Naive thymus-derived CD8-positive, alpha-beta T cell (primary cell): ENCODE data around the gene ZNF565. TPM values are rescaled to one million over a fixed set of nuclear protein-coding genes. Genes with fewer than 3 reads are reported as not detected.
"Not testable (repeated sequence)": the region's sequence is repeated elsewhere in the genome, so short reads cannot be mapped to it uniquely, and the experiment has no call there.

Source experiments
- ATAC-seq, 2 donors: fragments of 150-1000 bp; cut with Tn5 transposase in 1 of 2; sonication (Bioruptor Pico), chemical (Tn5 transposase) in 1 of 2; 1 replicate in 1 of 2; 2 replicates in 1 of 2; pipeline ENCODE4 v1.10.0; 2021; ENCODE audit warnings: mild to moderate bottlenecking in 2 of 2, moderate library complexity in 2 of 2
- POLR2A ChIA-PET: fragments of 350-600 bp; sonication (Branson Sonifier 250); formaldehyde crosslinking; loops from one replicate; lab custom pipeline; 2021; ENCODE audit warnings: antibody characterized with exemption; lab: Charles Lee
- DNase-seq, 10 donors: peaks; one replicate each; pipeline versions ENCODE4 v3.0.0 to v3.0.0-alpha.2; 2020 to 2022
- H3K27ac Mint-ChIP-seq, 10 donors: one replicate each; pipeline ENCODE4 v1.8.0; 2020 to 2022; ENCODE audit warnings: mild to moderate bottlenecking in 10 of 10, mixed read lengths in 10 of 10, moderate library complexity in 4 of 10, inconsistent platforms in 1 of 10
- H3K27me3 Mint-ChIP-seq, 5 donors: one replicate each; pipeline ENCODE4 v1.8.0; 2021 to 2022; ENCODE audit warnings: mixed read lengths in 5 of 5
- H3K36me3 Mint-ChIP-seq, 3 donors: one replicate each; pipeline ENCODE4 v1.8.0; 2020 to 2022; ENCODE audit warnings: mixed read lengths in 3 of 3, mild to moderate bottlenecking in 2 of 3, inconsistent platforms in 1 of 3
- H3K4me1 Mint-ChIP-seq, 4 donors: one replicate each; pipeline ENCODE4 v1.8.0; 2021 to 2022; ENCODE audit warnings: mixed read lengths in 4 of 4
- H3K4me3 Mint-ChIP-seq, 10 donors: one replicate each; pipeline ENCODE4 v1.8.0; 2020 to 2022; ENCODE audit warnings: mild to moderate bottlenecking in 10 of 10, mixed read lengths in 10 of 10, moderate library complexity in 6 of 10, inconsistent platforms in 1 of 10
- H3K9me3 Mint-ChIP-seq, 9 donors: one replicate each; pipeline ENCODE4 v1.8.0; 2020 to 2022; ENCODE audit warnings: mixed read lengths in 9 of 9, mild to moderate bottlenecking in 3 of 9, inconsistent platforms in 1 of 9, moderate library complexity in 1 of 9
- polyA plus RNA-seq, 3 donors: library from polyadenylated mRNA; unstranded; fragments of 300-500 nt; fragmentation: Illumina TruSeq; gene quantifications; one replicate each; pipeline ENCODE4 v1.2.3, GENCODE V29; 2021
- total RNA-seq, 8 experiments: library from RNA in 2 of 8; stranded (reverse) in 2 of 8; gene quantifications; one replicate each; pipeline ENCODE4 v1.2.3 and lab custom pipeline; 2021 to 2026

ZNF565 gene
- total and polyA plus RNA-seq, 5 experiments from 2014 or later, result 1.7 to 9.4 (median 4.8) TPM

GRCh38 chr19:36245210-36246005 lies 30.9 kb upstream of the ZNF565 start:
- peak overlapping the region in 1 of 10 donors; percentile 7 for H3K4me3 Mint-ChIP-seq
- no peak for DNase-seq
- no peak for ATAC-seq
- POLR2A ChIA-PET, result interaction anchor here (0.5 kb wide), 1 partner anchor 664 kb away, joined by 4 read pairs; no protein-coding TSS in a partner anchor
- H3K4me1 Mint-ChIP-seq, result peaks cover 0 to 3% (median 1%) of the 10 kb centered on the region in 4 donors
- H3K9me3 Mint-ChIP-seq, result peaks cover 9 to 92% (median 33%) of the 10 kb centered on the region in 9 donors
- H3K27me3 Mint-ChIP-seq, result peaks cover 0 to 11% (median 7%) of the 10 kb centered on the region in 5 donors
- H3K36me3 Mint-ChIP-seq, result peaks cover 5 to 44% (median 34%) of the 10 kb centered on the region in 3 donors
- H3K27ac Mint-ChIP-seq, result no peak overlapping the region

- POLR2A ChIA-PET, result no interaction called here
- Mint-ChIP-seq H3K36me3 (peaks cover 12 to 50% (median 47%) of the 10 kb centered on the region in 3 donors), H3K27ac (no peak overlapping the region), H3K9me3 (peaks cover 11 to 92% (median 42%) of the 10 kb centered on the region in 9 donors), H3K4me3 (peak overlapping the region in 1 of 10 donors; percentile 29), H3K4me1 (peaks cover 0 to 3% (median 1%) of the 10 kb centered on the region in 4 donors), H3K27me3 (peaks cover 0 to 11% (median 7%) of the 10 kb centered on the region in 5 donors)
- DNase-seq (no peak), ATAC-seq (no peak)
Observed at GRCh38 chr19:36244066-36244465, 29.6 kb upstream of the ZNF565 start.

DNA sequence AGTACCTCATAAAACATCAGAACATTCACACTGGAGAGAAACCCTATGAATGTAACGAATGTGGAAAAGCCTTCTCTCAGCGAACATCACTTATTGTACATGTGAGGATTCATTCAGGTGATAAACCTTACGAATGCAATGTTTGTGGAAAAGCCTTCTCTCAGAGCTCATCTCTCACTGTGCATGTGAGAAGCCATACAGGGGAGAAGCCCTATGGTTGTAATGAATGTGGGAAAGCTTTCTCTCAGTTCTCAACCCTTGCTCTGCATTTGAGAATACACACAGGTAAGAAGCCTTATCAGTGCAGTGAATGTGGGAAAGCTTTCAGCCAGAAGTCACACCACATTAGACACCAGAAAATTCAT lies 22.5 kb upstream of the ZNF565 start:
- no peak overlapping the region for H3K4me3 Mint-ChIP-seq
- peaks cover 11 to 100% (median 54%) of the 10 kb centered on the region in 9 donors for H3K9me3 Mint-ChIP-seq

DNA sequence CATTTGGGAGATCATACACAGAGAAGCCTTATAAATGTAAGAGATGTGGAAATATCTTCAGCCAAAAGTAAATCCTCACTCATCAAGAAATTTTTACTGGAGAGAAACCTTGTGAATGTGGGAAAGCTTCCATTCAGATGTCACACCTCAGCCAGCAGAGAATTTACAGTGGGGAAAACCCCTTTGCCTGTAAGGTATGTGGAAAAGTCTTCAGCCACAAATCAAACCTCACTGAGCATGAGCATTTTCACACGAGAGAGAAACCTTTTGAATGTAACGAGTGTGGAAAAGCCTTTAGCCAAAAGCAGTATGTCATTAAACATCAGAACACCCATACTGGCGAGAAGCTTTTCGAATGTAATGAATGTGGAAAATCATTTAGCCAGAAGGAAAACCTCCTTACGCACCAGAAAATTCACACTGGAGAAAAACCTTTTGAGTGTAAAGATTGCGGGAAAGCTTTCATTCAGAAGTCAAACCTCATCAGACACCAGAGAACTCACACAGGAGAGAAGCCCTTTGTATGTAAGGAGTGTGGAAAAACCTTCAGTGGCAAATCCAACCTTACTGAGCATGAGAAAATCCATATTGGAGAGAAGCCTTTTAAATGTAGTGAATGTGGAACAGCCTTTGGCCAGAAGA lies 22.0 kb upstream of the ZNF565 start:
- POLR2A ChIA-PET, result no interaction called here
- H3K36me3 Mint-ChIP-seq, result peaks cover 55 to 84% (median 76%) of the 10 kb centered on the region in 3 donors
- no peak for DNase-seq
- peaks cover 11 to 99% (median 51%) of the 10 kb centered on the region in 9 donors for H3K9me3 Mint-ChIP-seq
- no peak for ATAC-seq
- H3K27ac Mint-ChIP-seq, result no peak overlapping the region
- no peak overlapping the region for H3K4me3 Mint-ChIP-seq
- H3K4me1 Mint-ChIP-seq, result peaks cover 0 to 1% (median 0%) of the 10 kb centered on the region in 4 donors
- H3K27me3 Mint-ChIP-seq, result no peaks in the 10 kb centered on the region

More for the DNA sequence above, 22.5 kb upstream of the ZNF565 start:
- DNase-seq (no peak), ATAC-seq (no peak)
- POLR2A ChIA-PET, result no interaction called here
- Mint-ChIP-seq H3K27me3 (no peaks in the 10 kb centered on the region), H3K36me3 (peaks cover 58 to 82% (median 71%) of the 10 kb centered on the region in 3 donors), H3K27ac (no peak overlapping the region), H3K4me1 (peaks cover 0 to 1% (median 0%) of the 10 kb centered on the region in 4 donors)

GRCh38 chr19:36233626-36234025 lies 19.2 kb upstream of the ZNF565 start:
- H3K4me1 Mint-ChIP-seq, ATAC-seq, DNase-seq, POLR2A ChIA-PET, H3K27me3 Mint-ChIP-seq, H3K27ac Mint-ChIP-seq: not testable (repeated sequence)
- Mint-ChIP-seq H3K4me3 (peak overlapping the region in 1 of 10 donors; percentile 10), H3K36me3 (peaks cover 53 to 98% (median 97%) of the 10 kb centered on the region in 3 donors), H3K9me3 (peaks cover 10 to 95% (median 55%) of the 10 kb centered on the region in 9 donors)

- peak overlapping the region in 8 of 10 donors; percentile 33 to 88 (median 75) for H3K27ac Mint-ChIP-seq
- H3K27me3 Mint-ChIP-seq, result no peaks in the 10 kb centered on the region
- DNase-seq (no peak), ATAC-seq (no peak)
- H3K36me3 Mint-ChIP-seq, result peaks cover 39 to 92% (median 77%) of the 10 kb centered on the region in 3 donors
- H3K9me3 Mint-ChIP-seq, result peaks cover 6 to 72% (median 22%) of the 10 kb centered on the region in 9 donors
- peaks cover 18 to 48% (median 45%) of the 10 kb centered on the region in 4 donors for H3K4me1 Mint-ChIP-seq
- H3K4me3 Mint-ChIP-seq, result peak overlapping the region; percentile 1 to 75 (median 56)
- POLR2A ChIA-PET, result no interaction called here
Observed at GRCh38 chr19:36225219-36225892, 10.9 kb upstream of the ZNF565 start.

- DNase-seq (no peak), ATAC-seq (no peak)
- POLR2A ChIA-PET, result no interaction called here
- H3K27me3 Mint-ChIP-seq, result no peaks in the 10 kb centered on the region
- peaks cover 0 to 55% (median 3%) of the 10 kb centered on the region in 9 donors for H3K9me3 Mint-ChIP-seq
- no peak overlapping the region for H3K27ac Mint-ChIP-seq
- peaks cover 25 to 78% (median 67%) of the 10 kb centered on the region in 3 donors for H3K36me3 Mint-ChIP-seq
- H3K4me3 Mint-ChIP-seq, result peak overlapping the region in 1 of 10 donors; percentile 19
- peaks cover 23 to 59% (median 52%) of the 10 kb centered on the region in 4 donors for H3K4me1 Mint-ChIP-seq
Observed at GRCh38 chr19:36222503-36222902, 8.0 kb upstream of the ZNF565 start.

- POLR2A ChIA-PET, result no interaction called here
Observed at GRCh38 chr19:36221474-36221873, 7.0 kb upstream of the ZNF565 start.

GRCh38 chr19:36215276-36216123 lies 1.0 kb upstream of the ZNF565 start:
- H3K9me3 Mint-ChIP-seq, result peaks cover 0 to 9% (median 0%) of the 10 kb centered on the region in 9 donors
- no peaks in the 10 kb centered on the region for H3K27me3 Mint-ChIP-seq
- DNase-seq (peak in 2 of 10 donors; percentile 1 to 3), ATAC-seq (peak; percentile 6 to 21)
- peaks cover 15 to 37% (median 31%) of the 10 kb centered on the region in 4 donors for H3K4me1 Mint-ChIP-seq
- peak overlapping the region in 2 of 10 donors; percentile 49 to 77 for H3K27ac Mint-ChIP-seq
- H3K4me3 Mint-ChIP-seq, result no peak overlapping the region
- POLR2A ChIA-PET, result interaction anchor here (0.6 to 2.0 kb wide), 21 partner anchors 12 to 1691 kb away, joined by 3 to 16 read pairs (median 4); partner anchors contain the start of genes ALKBH6, CAPNS1, POLR2I and SIPA1L3
- H3K36me3 Mint-ChIP-seq, result peaks cover 3 to 20% (median 18%) of the 10 kb centered on the region in 3 donors

More at GRCh38 chr19:36221474-36221873, 7.0 kb upstream of the ZNF565 start:
- DNase-seq (no peak), ATAC-seq (no peak)
- Mint-ChIP-seq H3K4me3 (peak overlapping the region in 5 of 10 donors; percentile 19 to 49 (median 25)), H3K36me3 (peaks cover 23 to 75% (median 64%) of the 10 kb centered on the region in 3 donors), H3K4me1 (peaks cover 27 to 67% (median 60%) of the 10 kb centered on the region in 4 donors), H3K9me3 (peaks cover 0 to 45% (median 3%) of the 10 kb centered on the region in 9 donors), H3K27ac (peak overlapping the region in 5 of 10 donors; percentile 16 to 69 (median 36)), H3K27me3 (no peaks in the 10 kb centered on the region)

- POLR2A ChIA-PET, result no interaction called here
- Mint-ChIP-seq H3K36me3 (peaks cover 0 to 7% (median 5%) of the 10 kb centered on the region in 3 donors), H3K4me3 (peak overlapping the region in 5 of 10 donors; percentile 31 to 56 (median 45)), H3K27me3 (no peaks in the 10 kb centered on the region), H3K27ac (peak overlapping the region in 5 of 10 donors; percentile 40 to 78 (median 58)), H3K4me1 (peaks cover 5 to 22% (median 18%) of the 10 kb centered on the region in 4 donors), H3K9me3 (no peaks in the 10 kb centered on the region)
- no peak for ATAC-seq
- no peak for DNase-seq
Observed at GRCh38 chr19:36212895-36213294, 1.6 kb downstream of the ZNF565 start.

GRCh38 chr19:36210497-36210896 lies 4.0 kb downstream of the ZNF565 start:
- POLR2A ChIA-PET, result no interaction called here
- no peaks in the 10 kb centered on the region for H3K27me3 Mint-ChIP-seq
- no peak for DNase-seq
- no peak overlapping the region for H3K4me3 Mint-ChIP-seq
- no peak for ATAC-seq
- H3K4me1 Mint-ChIP-seq, result peaks cover 0 to 5% (median 3%) of the 10 kb centered on the region in 4 donors
- H3K36me3 Mint-ChIP-seq, result peaks cover 0 to 10% (median 8%) of the 10 kb centered on the region in 3 donors
- H3K9me3 Mint-ChIP-seq, result no peaks in the 10 kb centered on the region
- no peak overlapping the region for H3K27ac Mint-ChIP-seq
